NCI-H510A treated with DMSO at 0.1 percent for 48 hours (cell line): ENCODE data around the gene TSPAN8.
"Not testable (repeated sequence)": the region's sequence is repeated elsewhere in the genome, so short reads cannot be mapped to it uniquely, and the experiment has no call there.

ENCODE experiments used
- DNase-seq: peaks from one replicate; lab custom pipeline; 2025; lab: John Stamatoyannopoulos, UW

The TSPAN8 gene

DNA sequence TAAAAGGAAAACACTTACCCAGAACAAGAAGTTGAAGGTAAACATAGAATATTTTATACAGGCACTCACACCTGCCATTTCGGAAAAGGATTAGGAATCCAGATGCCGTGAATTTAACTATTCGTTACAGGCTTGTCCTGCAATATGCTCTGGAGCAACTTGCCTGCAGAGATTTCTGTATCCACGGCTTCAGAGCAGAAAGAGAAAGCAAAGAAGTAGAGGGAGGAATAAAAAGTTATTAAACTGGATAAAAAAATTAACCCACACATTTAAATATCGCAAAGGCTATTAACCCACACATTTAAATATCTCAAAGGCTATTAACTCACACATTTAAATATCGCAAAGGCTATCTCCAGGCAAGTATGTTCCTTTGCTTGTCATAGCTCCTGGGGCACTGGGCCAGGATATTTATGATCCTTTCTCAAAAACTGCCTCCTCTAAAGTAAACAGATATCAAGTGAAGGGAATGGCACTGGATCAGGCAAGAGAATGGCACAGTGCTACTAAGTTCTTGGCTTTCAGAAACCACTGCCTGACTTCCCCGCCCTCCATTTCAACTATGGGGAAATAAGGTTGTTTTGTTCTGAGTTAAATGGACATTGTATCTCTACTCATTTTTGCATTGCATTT is at the start of gene TSPAN8:
TSS of gene TSPAN8 (minus strand) at position 399 of the 633 bp plus-strand sequence. CDS start at position 78, 321 bp downstream.
- peak; percentile 86 for DNase-seq

DNA sequence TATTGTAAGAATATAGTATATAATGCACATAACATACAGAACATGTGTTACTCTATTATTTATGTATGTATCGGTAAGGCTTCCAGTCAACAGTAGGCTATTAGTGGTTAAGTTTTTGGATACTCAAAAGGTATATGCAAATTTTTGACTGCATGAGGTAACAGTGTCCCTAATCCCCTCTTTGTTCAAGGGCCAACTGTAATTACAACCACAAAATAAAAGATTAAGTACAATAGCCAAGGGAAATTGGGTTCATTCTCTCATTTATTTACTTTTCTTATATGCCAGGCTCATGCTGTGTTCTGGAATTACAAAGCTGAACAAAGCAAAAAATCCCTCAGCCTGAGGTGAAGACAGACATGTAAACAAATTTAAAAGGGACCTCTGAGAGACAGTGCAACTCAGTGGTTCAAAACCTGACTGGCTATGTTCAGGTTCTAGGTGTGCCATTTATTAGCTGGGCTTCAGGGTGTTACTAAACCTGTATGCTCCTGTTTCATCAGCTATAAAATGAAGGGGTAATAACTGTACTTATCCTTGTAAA is 43.4 kb upstream of the TSPAN8 start:
- no peak for DNase-seq

DNA sequence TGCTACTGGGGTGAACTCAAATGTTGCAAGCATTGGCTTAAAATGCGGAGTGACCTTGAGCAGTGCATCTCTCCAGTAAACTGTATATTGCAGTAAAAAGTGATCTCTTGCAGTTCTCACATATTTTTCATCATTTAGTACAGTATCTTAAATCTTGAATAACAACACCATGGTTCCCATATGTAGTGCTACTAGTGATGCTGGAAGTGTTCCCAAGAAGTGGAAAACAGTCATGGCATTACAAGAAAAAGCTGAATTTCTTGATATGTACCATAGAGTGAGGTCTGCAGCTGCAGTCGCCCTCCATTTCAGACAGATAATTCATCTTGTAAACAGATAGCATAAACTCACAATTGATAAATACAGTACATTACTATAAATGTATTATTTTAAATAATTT is 42.9 kb upstream of the TSPAN8 start:
- no peak for DNase-seq

DNA sequence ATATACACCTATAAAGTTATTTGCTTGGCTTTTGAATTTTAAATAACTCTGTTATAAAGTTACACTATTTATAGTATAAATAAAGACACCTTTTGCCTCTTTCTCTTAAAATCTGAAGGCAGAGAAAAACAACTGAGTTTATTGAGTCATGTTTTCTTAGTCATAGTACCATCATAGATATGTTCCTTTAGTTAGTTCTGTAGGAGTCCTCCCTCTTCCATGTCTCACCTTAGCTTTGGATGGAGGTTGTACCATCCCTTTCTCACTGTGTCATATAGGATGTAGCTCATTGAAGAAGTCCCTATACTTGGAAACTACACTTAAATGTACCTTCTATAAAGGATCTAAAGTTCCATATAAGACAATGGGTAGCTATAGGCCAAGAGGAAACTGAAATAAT is 39.7 kb upstream of the TSPAN8 start:
- no peak for DNase-seq

DNA sequence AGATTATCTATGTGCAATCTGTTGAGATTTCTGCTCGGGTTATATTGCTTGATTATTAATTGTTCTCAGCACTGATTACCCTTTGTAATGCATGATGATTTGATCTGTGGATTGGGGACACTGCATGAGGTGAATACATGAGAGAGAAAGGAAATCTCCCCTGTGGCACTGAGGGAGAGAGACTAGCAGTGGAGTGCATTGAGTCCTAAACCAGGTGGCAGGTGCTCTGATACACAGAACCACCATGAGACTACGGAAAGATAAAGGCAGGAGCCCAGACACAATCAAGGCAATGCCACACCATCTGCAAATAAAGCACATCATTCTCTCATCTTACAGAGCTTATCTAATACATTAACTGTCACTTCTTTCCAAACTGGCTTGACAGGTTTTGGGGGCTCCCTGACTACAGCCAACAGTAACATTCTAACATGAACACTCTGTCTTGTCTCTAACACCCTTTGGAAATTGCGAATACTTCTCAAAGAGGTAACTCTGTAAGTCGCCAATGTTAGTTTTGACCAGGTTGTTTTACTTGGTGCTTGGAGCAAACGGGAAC is 37.6 kb upstream of the TSPAN8 start:
- peak; percentile 97 for DNase-seq

DNA sequence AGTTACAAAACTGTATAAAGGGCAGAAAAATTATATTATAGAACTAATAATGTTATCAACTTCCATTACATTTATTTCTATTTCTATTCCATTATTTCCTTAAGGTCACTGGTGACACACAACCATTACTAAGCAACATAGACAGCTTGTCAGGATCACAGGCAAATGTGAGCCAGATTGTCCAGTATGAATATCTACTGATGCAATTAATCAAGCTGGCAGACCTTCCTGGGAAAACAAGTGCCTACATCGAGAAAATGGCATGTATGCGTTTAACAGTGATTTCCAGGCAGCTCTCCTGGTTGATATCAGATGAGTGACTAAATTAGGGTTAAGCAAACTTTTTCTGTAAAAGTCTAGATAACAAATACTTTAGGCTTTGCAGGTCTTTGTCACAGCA is 36.9 kb upstream of the TSPAN8 start:
- DNase-seq = peak; percentile 70

DNA sequence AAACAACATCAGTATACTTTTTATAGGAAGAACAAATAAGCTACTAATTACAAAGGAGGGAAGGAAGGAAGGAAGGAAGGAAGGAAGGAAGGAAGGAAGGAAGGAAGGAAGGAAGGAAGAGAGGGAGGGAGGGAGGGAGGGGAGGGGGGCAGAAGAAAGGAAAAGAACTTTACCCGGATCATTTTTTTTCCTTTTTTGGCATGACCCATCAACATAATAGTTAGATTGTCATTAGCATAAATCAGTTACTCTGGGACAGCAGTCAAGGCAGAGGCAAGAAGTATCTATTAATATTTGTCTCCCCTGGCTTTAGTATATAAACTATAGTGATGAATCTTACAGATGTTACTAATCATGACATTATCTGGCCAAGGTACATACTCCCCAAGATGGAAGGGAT is 35.2 kb upstream of the TSPAN8 start:
- no peak for DNase-seq

DNA sequence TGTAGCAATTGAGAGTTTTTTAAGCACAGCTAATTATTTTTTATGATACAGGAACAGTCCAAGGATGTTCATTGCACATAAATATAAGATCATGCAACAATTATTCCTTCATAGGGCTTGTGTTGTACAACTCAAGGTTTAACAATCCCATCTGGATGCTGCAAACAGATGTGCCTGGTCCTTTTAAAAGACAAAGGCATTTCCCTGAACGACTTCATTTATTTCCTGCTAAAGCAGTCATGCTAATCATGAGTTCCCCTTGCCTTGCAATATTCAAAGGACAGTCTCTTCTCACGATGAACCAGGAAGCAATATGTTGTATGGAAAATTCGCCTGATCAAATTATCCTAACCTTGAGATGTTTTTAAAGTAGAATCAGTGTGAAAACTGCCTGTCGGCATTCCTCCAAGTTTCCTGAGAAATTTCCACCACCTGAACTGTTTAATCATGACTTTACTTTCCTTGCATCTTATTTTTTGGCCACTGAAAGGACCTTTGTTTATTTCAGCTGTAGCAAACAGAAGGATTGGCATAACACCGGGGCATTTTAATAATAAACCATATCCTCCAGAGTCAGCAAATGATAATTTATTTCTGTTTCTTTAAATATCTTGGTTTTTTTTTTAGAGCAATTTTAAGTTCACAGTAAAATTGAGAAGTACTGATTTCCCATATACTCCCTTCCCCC is 33.9 kb upstream of the TSPAN8 start:
- no peak for DNase-seq

DNA sequence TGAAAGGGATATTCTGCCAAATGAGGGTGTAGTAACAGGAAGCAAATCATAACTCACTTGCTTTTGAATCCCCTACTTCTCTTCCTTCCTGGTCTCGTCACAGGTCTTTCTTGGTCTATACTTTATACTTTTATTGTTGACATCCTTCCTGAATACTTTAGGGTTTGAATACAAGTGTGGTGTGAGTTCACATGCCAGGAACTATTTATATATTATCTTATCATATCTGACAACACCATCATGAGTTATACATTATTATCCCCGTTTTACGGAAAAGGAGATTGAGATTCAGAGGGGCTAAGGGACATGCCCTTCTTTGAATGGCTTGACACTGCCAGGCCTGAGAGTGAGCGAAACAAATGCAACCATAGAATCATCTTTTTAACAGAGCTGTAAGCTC is 33.0 kb upstream of the TSPAN8 start:
- no peak for DNase-seq

DNA sequence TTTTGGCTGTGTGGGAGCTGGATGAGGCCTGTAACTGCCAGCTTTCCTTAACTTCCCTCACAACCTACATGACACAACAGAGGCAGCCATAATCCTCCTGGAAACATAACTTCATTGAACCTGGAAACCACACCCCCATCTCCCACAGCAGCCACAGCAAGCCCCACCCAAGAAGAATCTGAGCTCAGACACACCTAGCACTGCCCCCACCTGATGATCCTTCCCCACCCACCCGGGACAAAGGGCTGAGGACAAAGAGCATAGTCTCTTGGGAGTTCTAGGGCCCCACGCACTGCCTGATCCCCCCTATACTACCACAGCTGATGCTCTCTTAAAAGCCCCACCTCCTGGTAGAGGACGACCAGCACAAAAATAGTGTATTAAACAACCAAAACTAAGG is 29.6 kb upstream of the TSPAN8 start:
- DNase-seq = no peak

DNA sequence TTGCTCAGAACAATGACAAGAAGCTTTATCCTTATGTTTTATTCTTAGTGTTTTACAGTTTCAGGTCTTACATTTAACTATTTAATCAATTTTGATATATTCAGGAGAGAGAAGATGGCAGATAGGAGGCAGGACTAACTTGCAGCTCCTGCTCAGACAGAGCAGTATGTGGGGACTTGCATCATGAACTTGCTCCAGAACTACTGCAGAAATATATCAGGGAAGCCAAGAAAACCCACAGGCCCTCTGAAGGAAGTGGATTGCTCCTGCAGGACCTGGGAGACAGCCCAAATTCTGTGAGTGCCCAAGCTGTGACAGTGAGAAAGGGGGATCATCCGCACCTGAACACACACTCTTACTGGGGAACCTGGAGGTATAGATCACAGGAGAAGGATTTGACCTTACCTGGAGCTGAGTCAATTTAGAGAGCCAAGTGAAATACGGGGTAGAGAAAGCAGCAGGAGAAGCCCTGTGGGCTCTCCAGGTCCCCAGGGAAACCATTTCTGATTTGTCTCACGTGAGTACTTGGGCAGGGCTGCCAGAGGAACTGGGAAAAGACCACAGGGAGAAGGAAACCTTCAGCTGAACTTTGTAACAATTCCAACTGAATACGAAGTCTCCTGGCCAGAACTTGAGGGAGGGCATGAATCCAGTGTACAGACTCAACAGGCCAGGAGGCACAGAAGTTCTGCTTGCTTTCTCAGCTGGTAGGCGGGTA is 28.9 kb upstream of the TSPAN8 start:
- no peak for DNase-seq

DNA sequence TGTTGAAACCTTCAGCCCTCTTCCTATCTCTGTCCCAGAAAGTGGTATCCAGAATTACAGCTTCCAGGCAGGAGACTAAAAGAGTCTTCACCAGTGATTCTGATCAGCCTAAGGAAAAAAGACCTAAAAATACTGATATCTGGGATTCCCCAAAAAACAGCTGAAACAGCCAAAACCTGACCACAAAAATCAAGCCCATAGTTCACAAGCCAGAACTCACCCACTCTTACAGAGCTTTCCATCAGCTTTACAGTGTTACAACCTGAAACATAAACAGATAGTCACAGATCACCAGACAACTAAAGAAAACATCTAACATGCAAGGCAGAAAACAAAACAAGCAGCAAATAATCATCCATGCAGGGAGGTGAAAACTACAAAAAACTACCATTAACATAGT is 26.0 kb upstream of the TSPAN8 start:
- no peak for DNase-seq

DNA sequence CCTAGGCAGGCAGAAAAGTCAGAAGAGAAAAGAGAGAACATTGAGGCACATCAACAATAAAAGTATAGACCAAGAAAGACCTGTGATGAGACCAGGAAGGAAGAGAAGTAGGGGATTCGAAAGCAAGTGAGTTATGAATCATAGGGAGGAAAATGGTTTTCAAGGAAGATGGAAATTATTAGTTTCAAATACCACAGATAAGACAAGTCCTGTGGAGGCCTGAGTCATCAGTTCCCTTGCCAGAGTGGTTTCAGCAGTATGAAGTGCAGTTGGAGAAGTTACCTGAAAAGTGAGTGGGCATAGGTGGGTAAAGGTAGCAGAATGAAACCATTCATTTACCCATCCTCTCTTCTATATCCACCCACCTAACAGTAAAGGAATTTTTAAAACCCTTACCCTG is 25.2 kb upstream of the TSPAN8 start:
- DNase-seq = no peak

DNA sequence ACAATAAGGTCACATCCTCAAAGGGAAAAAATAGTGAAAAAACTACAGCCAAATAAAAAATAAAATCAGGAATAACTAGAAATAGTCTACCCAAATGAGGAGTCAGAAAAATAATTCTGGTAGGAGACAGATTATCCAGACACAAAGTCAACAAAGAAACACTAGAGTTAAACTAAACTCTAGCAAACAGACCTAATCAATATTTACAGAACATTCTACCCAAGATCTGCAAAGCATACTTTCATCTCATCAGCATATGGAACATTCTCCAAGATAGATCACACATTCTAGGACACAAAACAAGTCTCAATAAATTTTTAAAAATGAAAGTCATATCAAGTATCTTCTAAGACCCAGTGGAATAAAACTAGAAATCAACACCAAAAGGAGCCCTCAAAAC is 20.4 kb upstream of the TSPAN8 start:
- DNase-seq = no peak

DNA sequence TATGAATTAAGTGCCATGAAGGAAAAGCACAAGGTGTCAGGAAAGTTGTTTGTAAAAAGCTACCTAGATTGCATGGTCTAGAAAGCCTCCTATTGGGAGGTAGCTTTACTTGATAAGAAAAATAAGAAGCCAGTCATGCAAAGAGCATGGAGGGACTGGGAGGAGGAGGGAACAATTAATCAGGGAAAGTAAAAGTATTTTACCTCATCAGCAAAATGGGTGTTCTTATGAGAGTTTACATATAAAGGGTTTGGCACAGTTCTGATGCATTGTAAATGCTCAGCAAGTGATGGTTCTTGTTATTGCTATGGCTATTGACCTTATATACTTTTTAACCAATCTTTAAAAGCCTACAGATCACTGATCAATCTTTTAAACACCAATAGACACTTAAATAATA is 17.0 kb upstream of the TSPAN8 start:
- no peak for DNase-seq

DNA sequence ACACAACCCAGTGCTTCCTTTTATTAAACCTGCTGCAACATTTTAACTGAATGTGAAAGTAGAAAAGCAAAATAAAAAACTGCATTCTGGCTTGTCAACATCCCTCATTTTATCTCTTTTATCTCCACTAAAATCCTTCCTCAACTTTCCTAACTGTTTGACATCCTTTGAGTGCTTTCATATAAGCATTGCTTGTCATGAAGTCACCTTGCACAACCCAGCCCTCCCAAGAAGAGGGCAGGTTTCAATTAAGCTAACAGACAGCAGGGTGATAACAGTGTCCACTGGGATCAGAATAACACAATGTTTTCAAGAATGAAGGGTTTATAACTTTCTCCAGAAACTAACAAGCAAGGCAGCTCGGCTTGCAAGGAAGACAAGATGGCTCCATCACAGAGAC is 16.3 kb upstream of the TSPAN8 start:
- DNase-seq = no peak

DNA sequence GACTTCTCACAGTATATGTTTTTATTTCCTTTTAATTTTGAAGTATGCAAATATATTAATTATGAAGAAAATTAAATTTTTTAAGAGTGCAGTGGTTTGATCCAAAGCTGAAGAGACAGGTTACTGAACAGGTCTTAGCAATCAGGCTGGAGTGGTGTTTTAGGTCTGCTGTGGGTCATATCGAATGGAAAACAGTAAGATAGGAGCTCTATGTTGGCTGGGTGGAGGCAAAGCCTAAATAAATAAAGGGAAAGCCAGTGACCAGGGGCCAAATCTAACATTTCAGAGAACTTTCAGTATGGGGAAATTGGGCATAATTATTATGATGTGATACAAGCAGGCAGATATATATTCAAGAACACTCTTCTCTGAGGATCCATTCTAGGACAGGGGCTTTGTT is 12.7 kb upstream of the TSPAN8 start:
- DNase-seq = no peak

DNA sequence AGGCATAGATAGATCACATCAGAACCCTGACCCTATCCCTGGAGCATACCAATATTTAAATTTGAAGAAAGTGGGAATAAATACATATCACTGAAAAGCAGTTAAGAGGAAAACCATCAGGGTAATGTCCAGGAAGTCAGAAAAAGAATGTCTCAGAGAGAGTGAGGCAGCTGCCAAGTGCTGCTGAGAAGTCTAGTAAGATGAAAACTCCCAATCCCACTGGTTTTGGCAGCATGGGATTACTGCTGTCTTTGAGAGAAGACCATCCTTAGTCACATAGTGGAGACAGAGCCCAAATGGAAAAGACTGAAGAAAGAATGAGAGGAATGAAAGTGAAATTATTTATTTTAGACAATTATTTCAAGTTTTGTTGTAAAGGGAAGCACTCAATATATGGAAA is 11.5 kb upstream of the TSPAN8 start:
- no peak for DNase-seq

DNA sequence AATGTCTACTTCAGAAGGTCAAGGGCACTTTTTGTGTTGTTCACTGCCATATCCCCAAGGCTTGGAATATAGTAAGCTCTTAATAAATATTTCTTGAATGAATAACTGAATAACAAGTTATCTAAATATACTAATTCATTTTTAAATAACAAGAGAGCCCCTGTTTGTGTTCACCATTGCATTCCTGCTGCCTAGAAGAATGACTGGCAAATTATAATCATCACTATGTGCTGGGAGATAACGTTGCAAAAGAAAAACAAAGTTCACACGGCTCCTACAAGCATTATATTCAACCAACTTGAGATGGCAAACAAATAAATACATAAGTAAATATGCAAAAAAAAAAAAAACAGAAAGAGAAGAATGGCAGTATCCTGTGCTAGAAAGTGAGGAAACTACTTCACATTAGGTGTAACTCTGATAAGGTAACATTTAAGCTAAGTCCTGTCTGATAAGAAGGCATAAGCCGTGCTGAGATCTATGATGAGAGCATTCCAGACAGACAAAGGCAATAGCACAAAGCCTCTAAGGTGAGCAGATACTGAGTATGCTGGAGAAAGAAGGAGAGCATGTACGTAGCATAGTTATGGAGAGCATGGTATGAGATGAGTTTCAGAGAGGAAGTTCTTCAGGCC is 9.2 kb upstream of the TSPAN8 start:
- no peak for DNase-seq

DNA sequence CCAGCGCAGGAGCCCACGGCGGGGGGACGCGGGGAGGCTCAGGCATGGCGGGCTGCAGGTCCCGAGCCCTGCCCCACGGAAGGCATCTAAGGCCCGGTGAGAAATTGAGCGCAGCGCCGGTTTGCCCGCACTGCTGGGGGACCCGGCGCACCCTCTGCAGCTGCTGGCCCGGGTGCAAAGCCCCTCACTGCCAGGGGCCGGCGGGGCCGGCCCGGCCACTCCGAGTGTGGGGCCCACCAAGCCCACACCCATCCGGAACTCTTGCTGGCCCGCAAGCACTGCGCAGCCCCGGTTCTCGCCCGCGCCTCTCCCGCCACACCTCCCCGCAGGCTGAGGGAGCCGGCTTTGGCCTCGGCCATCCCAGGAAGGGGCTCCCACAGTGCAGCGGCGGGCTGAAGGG is 8.5 kb upstream of the TSPAN8 start:
- DNase-seq = no peak

DNA sequence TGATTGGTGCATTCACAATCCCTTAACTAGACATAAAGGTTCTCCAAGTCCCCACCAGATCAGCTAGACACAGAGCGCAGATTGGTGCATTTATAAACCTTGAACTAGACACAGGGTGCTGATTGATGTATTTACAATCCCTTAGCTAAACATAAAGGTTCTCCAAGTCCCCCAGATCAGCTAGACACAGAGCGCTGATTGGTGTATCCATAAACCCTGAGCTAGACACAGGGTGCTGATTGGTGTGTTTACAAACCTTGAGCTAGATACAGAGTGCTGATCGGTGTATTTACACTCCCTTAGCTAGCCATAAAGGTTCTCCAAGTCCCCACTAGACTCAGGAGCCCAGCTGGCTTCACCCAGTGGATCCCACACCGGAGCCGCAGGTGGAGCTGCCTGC is 8.0 kb upstream of the TSPAN8 start:
- DNase-seq = not testable (repeated sequence)

DNA sequence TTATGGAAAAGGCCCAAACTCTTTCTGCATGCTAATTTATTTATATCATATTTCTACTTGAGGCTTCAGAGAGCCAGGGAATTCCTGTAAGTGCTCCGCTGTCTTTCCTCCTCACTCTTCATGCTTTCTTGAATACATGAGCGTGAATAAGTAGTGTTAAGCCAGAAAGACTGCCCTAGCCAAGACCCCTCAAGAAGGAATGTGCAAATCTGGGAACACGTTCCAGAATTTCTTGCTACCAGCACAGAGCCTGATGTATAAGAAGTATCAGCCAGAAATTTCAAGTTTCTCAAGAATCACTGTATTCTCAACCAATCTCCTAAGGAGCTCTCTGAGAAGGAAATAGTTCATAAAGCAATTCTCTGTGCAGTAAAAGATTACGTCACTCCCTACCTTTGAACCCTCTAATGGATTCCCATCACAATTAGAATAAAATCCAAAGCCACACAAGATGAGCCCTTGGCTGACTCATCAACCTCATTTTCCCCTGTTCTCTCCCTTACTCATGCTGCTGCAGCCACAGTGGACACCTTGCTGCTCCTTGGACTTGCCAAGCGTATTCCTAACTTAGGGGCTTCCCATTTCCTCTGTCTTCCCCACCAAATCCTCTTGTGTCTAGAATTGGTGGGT is 6.9 kb upstream of the TSPAN8 start:
- DNase-seq = no peak
